PC-9 (cell line): Measurements from ENCODE around the gene ZDHHC14.

Source experiments
- CTCF ChIP-seq: fragments of 200-600 bp; sonication (generic); conservative IDR thresholded peaks from 2 replicates; pipeline ENCODE4 v1.6.1; 2017; ENCODE audit warnings: mixed run types, antibody characterized with exemption, mild to moderate bottlenecking, moderate library complexity
- EZH2 ChIP-seq: fragments of 200-600 bp; sonication (generic); IDR thresholded peaks from 2 replicates; pipeline ENCODE4 v1.8.0; 2017; ENCODE audit warnings: antibody characterized with exemption, low read depth

- TF ChIP-seq CTCF (no peak), EZH2 (no peak)
These were observed 73.0 kb downstream of the ZDHHC14 start for GRCh38 chr6:157453978-157454377.
